ENCODE results near the gene FAM236C.
"Not testable (repeated sequence)": the region's sequence is repeated elsewhere in the genome, so short reads cannot be mapped to it uniquely, and the experiment has no call there.

DNA sequence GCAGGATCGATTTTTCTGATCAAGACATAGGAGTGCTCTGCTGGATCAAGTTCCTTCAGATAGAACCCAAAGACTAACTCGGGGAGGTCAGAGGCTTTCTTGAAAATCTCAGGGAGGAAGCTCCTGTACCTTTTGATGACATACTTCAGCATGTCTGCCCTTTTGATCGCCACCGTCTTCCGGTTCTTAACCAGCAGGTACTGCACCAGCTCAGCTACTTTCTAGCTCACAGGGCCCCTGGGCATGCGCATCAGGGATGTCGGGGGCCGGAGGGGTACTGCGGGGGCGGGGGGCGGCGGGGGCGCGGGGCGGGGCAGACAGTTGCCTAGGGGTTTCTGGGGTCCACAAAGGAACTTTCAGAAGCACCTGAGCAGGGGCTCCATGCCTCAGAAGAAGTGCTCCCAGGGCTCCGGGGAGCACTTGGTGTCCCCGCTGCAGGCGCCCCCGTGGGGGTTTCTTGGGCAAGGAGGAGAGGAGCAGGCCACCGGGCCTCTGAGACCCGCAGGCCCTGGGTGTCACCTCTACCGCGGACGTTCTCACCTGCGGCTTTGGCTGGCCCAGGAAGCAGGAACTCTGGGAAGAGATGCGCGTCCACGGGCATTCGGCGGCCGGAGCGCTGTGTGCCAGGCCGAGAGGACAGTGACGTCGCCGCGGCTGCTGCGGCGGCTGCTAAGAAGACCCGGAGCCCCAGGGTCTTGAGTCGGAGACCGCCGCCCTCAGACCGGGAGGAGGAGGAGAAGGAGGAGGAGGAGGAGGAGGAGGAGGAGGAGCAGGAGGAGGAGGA lies 30.8 kb downstream of the FAM236C start:
- TF ChIP-seq CTCF (IDR thresholded peaks at IDR 0.05; ENCODE audit: low read length); EZH2 (optimal IDR thresholded peaks at IDR 0.05; ENCODE audit: low read depth, low read length): not testable (repeated sequence)

All from MM.1S (cell line).